GM12878 (cell line): ENCODE results near the gene MIA3. TPM values are rescaled to one million over a fixed set of nuclear protein-coding genes. Genes with fewer than 3 reads are reported as not detected.

Experiments
- CTCF ChIP-seq, 3 experiments: IDR thresholded peaks in 2 of 3; conservative IDR thresholded peaks in 1 of 3; 2 replicates each; pipeline ENCODE4 v1.5.1; 2011; ENCODE audit warnings: low read depth in 3 of 3, low read length in 3 of 3, mild to moderate bottlenecking in 3 of 3, control low read depth in 2 of 3, moderate library complexity in 2 of 3, inconsistent platforms in 1 of 3, mixed read lengths in 1 of 3; ENCODE audit not compliant: control insufficient read depth in 2 of 3, insufficient read depth in 1 of 3; ENCODE audit errors: extremely low read depth in 1 of 3
- NKRF ChIP-seq: fragments of 450-650 bp; conservative IDR thresholded peaks from 2 replicates; pipeline ENCODE4 v1.6.1; 2017; ENCODE audit warnings: mild to moderate bottlenecking, moderate library complexity
- SPI1 ChIP-seq: IDR thresholded peaks from 2 replicates; pipeline ENCODE4 v1.6.1; 2011; ENCODE audit warnings: low read depth, mild to moderate bottlenecking, low read length, moderate library complexity, borderline replicate concordance; ENCODE audit not compliant: insufficient read depth
- polyA plus RNA-seq, 11 experiments: library from polyadenylated mRNA; depleted of rRNA in 4 of 11; unstranded in 6 of 11; stranded (reverse) in 5 of 11; fragments of >200 nt; fragmentation: Nextera tagmentation in 4 of 11; fragmentation: Illumina TruSeq in 1 of 11; extraction: Ambion mirVana in 4 of 11; extraction: Trizol in 1 of 11; gene quantifications; 1 replicate in 1 of 11; 2 replicates in 10 of 11; pipeline versions ENCODE4 v1.2.1 to v1.2.3, GENCODE V29; 2011 to 2016; ENCODE audit warnings: inconsistent platforms in 2 of 11, missing spikeins in 2 of 11, low read depth in 1 of 11
- total RNA-seq, 4 experiments: library from RNA; depleted of rRNA in 3 of 4; stranded (reverse); fragments of >200 nt in 3 of 4; fragmentation: Illumina TruSeq in 1 of 4; extraction: Trizol in 1 of 4; gene quantifications; 2 replicates each; pipeline versions ENCODE4 v1.2.1 to v1.2.3, GENCODE V29; 2013 to 2021

The MIA3 gene
- total and polyA plus RNA-seq, 10 of the 15 experiments (the other 5 are each of a cell fraction or from before 2014, with no cell fraction given), result 12.9 to 50.8 (median 30.3) TPM

- no peak for TF ChIP-seq SPI1
- peak; percentile 58; the same call in 1 of the 2 replicates for TF ChIP-seq NKRF
- no peak for TF ChIP-seq CTCF (IDR thresholded peaks at IDR 0.05 in 2 of 3, conservative IDR thresholded peaks at IDR 0.05 in 1 of 3; ENCODE audit: control insufficient read depth in 2 of 3, extremely low read depth in 1 of 3, insufficient read depth in 1 of 3, low read depth in 3 of 3, low read length in 3 of 3)
Observed at GRCh38 chr1:222712253-222713090, 94.6 kb downstream of the MIA3 start, which contains the start of the genes AIDA and BROX (continued).
